ENCODE measurements around the gene COL13A1. TPM values are rescaled to one million over a fixed set of nuclear protein-coding genes. Genes with fewer than 3 reads are reported as not detected.

COL13A1 gene
- total and polyA plus RNA-seq, 2 donors: 0.19 to 0.96 TPM

DNA sequence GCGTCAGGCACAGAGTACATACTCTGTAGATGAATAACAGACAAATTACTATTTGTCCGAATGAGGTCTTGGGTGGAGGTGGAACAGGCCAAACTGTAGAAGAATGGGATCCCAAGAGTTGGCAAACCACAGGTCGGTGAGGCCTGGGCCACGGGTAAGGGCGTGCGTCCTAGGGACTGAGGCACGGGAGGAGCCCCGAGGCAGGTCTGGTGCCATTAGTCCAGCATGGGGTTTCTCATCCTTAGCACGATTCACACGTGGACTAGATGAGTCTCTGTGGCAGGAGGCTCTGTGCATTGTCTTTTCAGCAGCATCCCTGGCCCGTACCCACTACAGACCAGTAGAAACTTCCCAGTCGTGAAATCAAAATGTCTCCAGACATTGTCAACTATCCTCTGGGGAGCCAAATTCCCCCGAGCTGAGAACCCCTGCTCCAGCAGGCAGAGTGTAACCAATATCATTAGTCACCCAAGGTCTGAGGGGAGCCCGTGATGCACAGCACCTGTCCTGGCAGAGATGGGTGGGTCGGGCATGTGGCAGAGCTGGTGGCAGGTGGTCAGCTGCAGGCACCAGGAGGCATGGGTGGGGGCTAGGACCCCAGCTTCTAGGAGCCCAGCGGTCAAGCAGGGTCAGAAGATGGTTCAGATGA, 61.3 kb downstream of the COL13A1 start:
- no peak overlapping the region for H3K27ac ChIP-seq (ENCODE audit: low read depth in 1 of 2, low read length in 1 of 2)
- peaks cover 0 to 29% of the 10 kb centered on the region in 2 donors for H3K27me3 ChIP-seq (ENCODE audit: control insufficient read depth in 2 of 2, insufficient read depth in 1 of 2, low read length in 1 of 2)
- H3K4me1 ChIP-seq (ENCODE audit: control insufficient read depth in 2 of 2, insufficient read depth in 2 of 2, low read length in 2 of 2): peaks cover 5 to 44% of the 10 kb centered on the region in 2 donors
- 97% methylated on average over 16 of the region's 16 CpGs for WGBS
- H3K4me3 ChIP-seq (ENCODE audit: low read length in 2 of 2): no peak overlapping the region
- H3K9me3 ChIP-seq (ENCODE audit: control insufficient read depth in 2 of 2, insufficient read depth in 1 of 2, low read length in 1 of 2): no peaks in the 10 kb centered on the region
- no peaks in the 10 kb centered on the region for H3K36me3 ChIP-seq (ENCODE audit: control insufficient read depth in 2 of 2, insufficient read depth in 2 of 2, low read length in 1 of 2)
- no peak for DNase-seq (ENCODE audit: low read depth in 6 of 9, low spot score in 9 of 9)

GRCh38 chr10:69863580-69863979, 61.9 kb downstream of the COL13A1 start:
- Histone ChIP-seq H3K36me3 (ENCODE audit: control insufficient read depth in 2 of 2, insufficient read depth in 2 of 2, low read length in 1 of 2) (no peaks in the 10 kb centered on the region), H3K9me3 (ENCODE audit: control insufficient read depth in 2 of 2, insufficient read depth in 1 of 2, low read length in 1 of 2) (no peaks in the 10 kb centered on the region), H3K27ac (ENCODE audit: low read depth in 1 of 2, low read length in 1 of 2) (no peak overlapping the region), H3K27me3 (ENCODE audit: control insufficient read depth in 2 of 2, insufficient read depth in 1 of 2, low read length in 1 of 2) (peaks cover 0 to 31% of the 10 kb centered on the region in 2 donors), H3K4me3 (ENCODE audit: low read length in 2 of 2) (no peak overlapping the region), H3K4me1 (ENCODE audit: control insufficient read depth in 2 of 2, insufficient read depth in 2 of 2, low read length in 2 of 2) (peaks cover 5 to 39% of the 10 kb centered on the region in 2 donors)
- DNase-seq (ENCODE audit: low read depth in 6 of 9, low spot score in 9 of 9): no peak
- 91% methylated on average over 5 of the region's 5 CpGs for whole genome bisulfite sequencing

- 92% methylated on average over 3 of the region's 3 CpGs for WGBS
- DNase-seq (ENCODE audit: low read depth in 6 of 9, low spot score in 9 of 9): no peak
- no peak overlapping the region for H3K27ac ChIP-seq (ENCODE audit: low read depth in 1 of 2, low read length in 1 of 2)
- no peak overlapping the region for H3K4me3 ChIP-seq (ENCODE audit: low read length in 2 of 2)
- no peaks in the 10 kb centered on the region for H3K36me3 ChIP-seq (ENCODE audit: control insufficient read depth in 2 of 2, insufficient read depth in 2 of 2, low read length in 1 of 2)
- peaks cover 0 to 38% of the 10 kb centered on the region in 2 donors for H3K27me3 ChIP-seq (ENCODE audit: control insufficient read depth in 2 of 2, insufficient read depth in 1 of 2, low read length in 1 of 2)
- H3K9me3 ChIP-seq (ENCODE audit: control insufficient read depth in 2 of 2, insufficient read depth in 1 of 2, low read length in 1 of 2): no peaks in the 10 kb centered on the region
- peaks cover 5 to 32% of the 10 kb centered on the region in 2 donors for H3K4me1 ChIP-seq (ENCODE audit: control insufficient read depth in 2 of 2, insufficient read depth in 2 of 2, low read length in 2 of 2)
These were observed 62.6 kb downstream of the COL13A1 start for GRCh38 chr10:69864321-69864720.

DNA sequence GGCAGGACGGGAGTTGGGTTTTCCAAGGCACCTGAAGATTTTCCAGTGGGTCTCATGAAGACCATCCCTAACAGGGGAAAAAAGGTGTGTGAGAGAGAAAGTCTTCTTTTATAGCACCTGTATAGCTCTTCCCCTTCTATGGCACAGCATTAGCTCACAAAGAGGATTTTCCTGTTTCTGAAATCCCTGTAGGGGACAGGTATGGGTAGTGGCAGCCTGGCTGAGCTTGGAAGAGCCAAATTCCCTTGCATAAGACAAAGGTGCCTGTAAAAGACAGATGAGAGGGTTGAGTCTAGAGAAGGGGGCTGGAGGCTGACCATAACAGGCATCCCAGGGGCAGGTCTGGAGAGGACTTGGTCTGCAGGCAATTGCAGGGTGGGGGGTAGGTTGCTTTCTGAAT, 63.7 kb downstream of the COL13A1 start:
- H3K4me1 ChIP-seq (ENCODE audit: control insufficient read depth in 2 of 2, insufficient read depth in 2 of 2, low read length in 2 of 2): peaks cover 2 to 20% of the 10 kb centered on the region in 2 donors
- WGBS: 93% methylated on average over 1 of the region's 1 CpG
- no peaks in the 10 kb centered on the region for H3K36me3 ChIP-seq (ENCODE audit: control insufficient read depth in 2 of 2, insufficient read depth in 2 of 2, low read length in 1 of 2)
- no peak for DNase-seq (ENCODE audit: low read depth in 6 of 9, low spot score in 9 of 9)
- no peak overlapping the region for H3K4me3 ChIP-seq (ENCODE audit: low read length in 2 of 2)
- no peak overlapping the region for H3K27ac ChIP-seq (ENCODE audit: low read depth in 1 of 2, low read length in 1 of 2)
- H3K9me3 ChIP-seq (ENCODE audit: control insufficient read depth in 2 of 2, insufficient read depth in 1 of 2, low read length in 1 of 2): no peaks in the 10 kb centered on the region
- H3K27me3 ChIP-seq (ENCODE audit: control insufficient read depth in 2 of 2, insufficient read depth in 1 of 2, low read length in 1 of 2): peaks cover 0 to 39% of the 10 kb centered on the region in 2 donors

GRCh38 chr10:69866246-69866687, 64.6 kb downstream of the COL13A1 start:
- no peak for DNase-seq (ENCODE audit: low read depth in 6 of 9, low spot score in 9 of 9)
- no peaks in the 10 kb centered on the region for H3K9me3 ChIP-seq (ENCODE audit: control insufficient read depth in 2 of 2, insufficient read depth in 1 of 2, low read length in 1 of 2)
- H3K27me3 ChIP-seq (ENCODE audit: control insufficient read depth in 2 of 2, insufficient read depth in 1 of 2, low read length in 1 of 2): peaks cover 0 to 44% of the 10 kb centered on the region in 2 donors
- H3K4me1 ChIP-seq (ENCODE audit: control insufficient read depth in 2 of 2, insufficient read depth in 2 of 2, low read length in 2 of 2): peaks cover 0 to 12% of the 10 kb centered on the region in 2 donors
- H3K36me3 ChIP-seq (ENCODE audit: control insufficient read depth in 2 of 2, insufficient read depth in 2 of 2, low read length in 1 of 2): no peaks in the 10 kb centered on the region
- 90% methylated on average over 5 of the region's 5 CpGs for WGBS
- no peak overlapping the region for H3K4me3 ChIP-seq (ENCODE audit: low read length in 2 of 2)
- H3K27ac ChIP-seq (ENCODE audit: low read depth in 1 of 2, low read length in 1 of 2): no peak overlapping the region

GRCh38 chr10:69866688-69867461, 65.2 kb downstream of the COL13A1 start:
- peaks cover 0 to 47% of the 10 kb centered on the region in 2 donors for H3K27me3 ChIP-seq (ENCODE audit: control insufficient read depth in 2 of 2, insufficient read depth in 1 of 2, low read length in 1 of 2)
- DNase-seq (ENCODE audit: low read depth in 6 of 9, low spot score in 9 of 9): no peak
- H3K4me3 ChIP-seq (ENCODE audit: low read length in 2 of 2): no peak overlapping the region
- H3K27ac ChIP-seq (ENCODE audit: low read depth in 1 of 2, low read length in 1 of 2): no peak overlapping the region
- WGBS: 93% methylated on average over 28 of the region's 28 CpGs
- H3K4me1 ChIP-seq (ENCODE audit: control insufficient read depth in 2 of 2, insufficient read depth in 2 of 2, low read length in 2 of 2): peaks cover 0 to 6% of the 10 kb centered on the region in 2 donors
- H3K9me3 ChIP-seq (ENCODE audit: control insufficient read depth in 2 of 2, insufficient read depth in 1 of 2, low read length in 1 of 2): no peaks in the 10 kb centered on the region
- no peaks in the 10 kb centered on the region for H3K36me3 ChIP-seq (ENCODE audit: control insufficient read depth in 2 of 2, insufficient read depth in 2 of 2, low read length in 1 of 2)

GRCh38 chr10:69867699-69868558, 66.2 kb downstream of the COL13A1 start:
- H3K4me3 ChIP-seq (ENCODE audit: low read length in 2 of 2): no peak overlapping the region
- H3K27me3 ChIP-seq (ENCODE audit: control insufficient read depth in 2 of 2, insufficient read depth in 1 of 2, low read length in 1 of 2): peaks cover 0 to 52% of the 10 kb centered on the region in 2 donors
- H3K36me3 ChIP-seq (ENCODE audit: control insufficient read depth in 2 of 2, insufficient read depth in 2 of 2, low read length in 1 of 2): no peaks in the 10 kb centered on the region
- no peaks in the 10 kb centered on the region for H3K9me3 ChIP-seq (ENCODE audit: control insufficient read depth in 2 of 2, insufficient read depth in 1 of 2, low read length in 1 of 2)
- 86% methylated on average over 13 of the region's 13 CpGs for WGBS
- DNase-seq (ENCODE audit: low read depth in 6 of 9, low spot score in 9 of 9): no peak
- no peak overlapping the region for H3K27ac ChIP-seq (ENCODE audit: low read depth in 1 of 2, low read length in 1 of 2)
- peaks cover 0 to 6% of the 10 kb centered on the region in 2 donors for H3K4me1 ChIP-seq (ENCODE audit: control insufficient read depth in 2 of 2, insufficient read depth in 2 of 2, low read length in 2 of 2)

- H3K27me3 ChIP-seq (ENCODE audit: control insufficient read depth in 2 of 2, insufficient read depth in 1 of 2, low read length in 1 of 2): peaks cover 0 to 52% of the 10 kb centered on the region in 2 donors
- DNase-seq (ENCODE audit: low read depth in 6 of 9, low spot score in 9 of 9): no peak
- H3K4me1 ChIP-seq (ENCODE audit: control insufficient read depth in 2 of 2, insufficient read depth in 2 of 2, low read length in 2 of 2): peaks cover 0 to 10% of the 10 kb centered on the region in 2 donors
- H3K9me3 ChIP-seq (ENCODE audit: control insufficient read depth in 2 of 2, insufficient read depth in 1 of 2, low read length in 1 of 2): no peaks in the 10 kb centered on the region
- no peak overlapping the region for H3K27ac ChIP-seq (ENCODE audit: low read depth in 1 of 2, low read length in 1 of 2)
- no peaks in the 10 kb centered on the region for H3K36me3 ChIP-seq (ENCODE audit: control insufficient read depth in 2 of 2, insufficient read depth in 2 of 2, low read length in 1 of 2)
- no peak overlapping the region for H3K4me3 ChIP-seq (ENCODE audit: low read length in 2 of 2)
- WGBS: 75% methylated on average over 2 of the region's 2 CpGs
These were observed 67.1 kb downstream of the COL13A1 start for GRCh38 chr10:69868821-69869220.

Measured in thymus (tissue), 11 donors.